BLaER1 treated with 17β-estradiol and CSF1 and Interleukin-3, amounts not matched to agents 10 nM and 100 nM (cell line): ENCODE measurements around the gene KIF1A.

Source experiments
- H3K27ac ChIP-seq, 11 experiments: shearing (Covaris generic); formaldehyde crosslinking; 2 replicates each; pipeline ENCODE4 v1.8.1; 2022
- H3K27me3 ChIP-seq, 11 experiments: shearing (Covaris generic); formaldehyde crosslinking; 2 replicates each; pipeline ENCODE4 v1.8.1; 2022
- H3K36me3 ChIP-seq, 11 experiments: shearing (Covaris generic); formaldehyde crosslinking; 2 replicates each; pipeline ENCODE4 v1.8.1; 2022
- H3K4me1 ChIP-seq, 10 experiments: shearing (Covaris generic); formaldehyde crosslinking; 2 replicates each; pipeline ENCODE4 v1.8.1; 2022
- H3K4me2 ChIP-seq, 11 experiments: shearing (Covaris generic); formaldehyde crosslinking; 2 replicates each; pipeline ENCODE4 v1.8.1; 2022
- H3K4me3 ChIP-seq, 10 experiments: shearing (Covaris generic); formaldehyde crosslinking; 2 replicates each; pipeline ENCODE4 v1.8.1; 2022
- H3K9ac ChIP-seq, 11 experiments: shearing (Covaris generic); formaldehyde crosslinking; 2 replicates each; pipeline ENCODE4 v1.8.1; 2022
- H3K9me3 ChIP-seq, 11 experiments: shearing (Covaris generic); formaldehyde crosslinking; replicated peaks in 1 of 11; 2 replicates each; pipeline ENCODE4 v1.8.1; 2022
- H4K20me1 ChIP-seq, 11 experiments: shearing (Covaris generic); formaldehyde crosslinking; 2 replicates each; pipeline ENCODE4 v1.8.1; 2022
- Cebpa-rat ChIP-seq, 11 experiments: shearing (Covaris generic); IDR thresholded peaks; 2 replicates each; pipeline ENCODE4 v1.8.1; 2022

Gene KIF1A

DNA sequence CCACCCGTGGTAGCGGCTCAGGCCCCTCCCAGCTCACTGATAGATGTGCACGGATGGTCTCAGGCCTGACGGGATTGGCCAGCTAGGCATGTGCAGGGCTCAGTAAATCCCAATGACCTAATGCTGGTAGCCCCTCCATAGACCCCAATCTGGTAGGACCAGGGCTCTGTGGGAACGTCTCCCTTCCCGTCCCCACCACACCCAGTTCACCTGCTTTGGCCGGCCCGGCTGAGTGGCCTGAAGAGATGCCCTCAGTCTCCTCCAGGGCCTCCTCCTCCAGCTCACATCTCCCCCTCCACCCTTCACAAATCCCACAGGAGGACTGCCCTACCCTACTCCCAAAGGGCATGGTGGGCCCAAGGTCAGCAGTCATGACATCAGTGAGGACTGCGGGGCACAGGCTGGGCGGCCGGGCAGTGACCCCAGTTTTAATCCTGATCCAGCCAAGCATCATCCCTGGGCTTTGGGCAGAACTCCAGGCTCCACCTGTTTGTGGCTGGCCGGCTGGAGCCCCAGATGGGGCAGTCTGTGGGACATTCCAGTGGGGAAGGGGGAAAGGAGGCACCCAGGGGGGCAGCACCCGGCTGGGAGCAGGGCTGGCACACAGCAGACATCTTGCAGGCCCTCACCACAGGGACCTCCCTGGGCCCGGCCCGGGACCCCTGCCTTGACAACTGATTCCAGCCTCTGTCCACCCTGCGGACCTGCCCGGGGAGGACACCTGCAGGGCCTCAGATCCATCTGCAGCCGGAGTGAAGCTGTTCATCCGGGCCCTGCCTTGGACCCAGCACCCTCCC is 2.3 kb downstream of the KIF1A start:
- Histone ChIP-seq H3K36me3 (no peaks in the 10 kb centered on the region), H3K27me3 (peaks cover 57 to 77% (median 64%) of the 10 kb centered on the region in 11 experiments), H3K4me1 (peaks cover 4 to 20% (median 14%) of the 10 kb centered on the region in 10 experiments; a peak in 17 of 20 replicates), H3K9ac (no peak overlapping the region), H4K20me1 (peaks cover 0 to 33% (median 14%) of the 10 kb centered on the region in 11 experiments; a peak in 14 of 22 replicates), H3K27ac (no peak overlapping the region), H3K9me3 (peaks cover 19 to 34% (median 30%) of the 10 kb centered on the region in 11 experiments), H3K4me3 (no peak overlapping the region), H3K4me2 (no peak overlapping the region)
- no peak for TF ChIP-seq Cebpa-rat (IDR thresholded peaks at IDR 0.05)

- TF ChIP-seq Cebpa-rat (IDR thresholded peaks at IDR 0.05) = no peak
- Histone ChIP-seq H4K20me1 (peaks cover 0 to 33% (median 14%) of the 10 kb centered on the region in 11 experiments; a peak in 14 of 22 replicates), H3K27me3 (peaks cover 49 to 68% (median 56%) of the 10 kb centered on the region in 11 experiments), H3K27ac (no peak overlapping the region), H3K4me3 (no peak overlapping the region), H3K4me1 (peaks cover 4 to 20% (median 14%) of the 10 kb centered on the region in 10 experiments; a peak in 17 of 20 replicates), H3K36me3 (no peaks in the 10 kb centered on the region), H3K9me3 (peaks cover 22 to 37% (median 34%) of the 10 kb centered on the region in 11 experiments), H3K4me2 (no peak overlapping the region), H3K9ac (no peak overlapping the region)
Measured at GRCh38 chr2:240816584-240817495, 3.2 kb downstream of the KIF1A start.

GRCh38 chr2:240815761-240816583 is 4.0 kb downstream of the KIF1A start:
- H3K4me2 ChIP-seq = no peak overlapping the region
- H3K27me3 ChIP-seq = peaks cover 40 to 59% (median 47%) of the 10 kb centered on the region in 11 experiments
- no peak overlapping the region for H3K4me3 ChIP-seq
- no peak overlapping the region for H3K9ac ChIP-seq
- no peak for TF ChIP-seq Cebpa-rat (IDR thresholded peaks at IDR 0.05)
- no peak overlapping the region for H3K27ac ChIP-seq
- H3K4me1 ChIP-seq = peaks cover 3 to 11% (median 9%) of the 10 kb centered on the region in 10 experiments; a peak in 17 of 20 replicates
- peaks cover 0 to 33% (median 12%) of the 10 kb centered on the region in 11 experiments; a peak in 14 of 22 replicates for H4K20me1 ChIP-seq
- H3K9me3 ChIP-seq = peaks cover 28 to 42% (median 40%) of the 10 kb centered on the region in 11 experiments
- H3K36me3 ChIP-seq = no peaks in the 10 kb centered on the region

DNA sequence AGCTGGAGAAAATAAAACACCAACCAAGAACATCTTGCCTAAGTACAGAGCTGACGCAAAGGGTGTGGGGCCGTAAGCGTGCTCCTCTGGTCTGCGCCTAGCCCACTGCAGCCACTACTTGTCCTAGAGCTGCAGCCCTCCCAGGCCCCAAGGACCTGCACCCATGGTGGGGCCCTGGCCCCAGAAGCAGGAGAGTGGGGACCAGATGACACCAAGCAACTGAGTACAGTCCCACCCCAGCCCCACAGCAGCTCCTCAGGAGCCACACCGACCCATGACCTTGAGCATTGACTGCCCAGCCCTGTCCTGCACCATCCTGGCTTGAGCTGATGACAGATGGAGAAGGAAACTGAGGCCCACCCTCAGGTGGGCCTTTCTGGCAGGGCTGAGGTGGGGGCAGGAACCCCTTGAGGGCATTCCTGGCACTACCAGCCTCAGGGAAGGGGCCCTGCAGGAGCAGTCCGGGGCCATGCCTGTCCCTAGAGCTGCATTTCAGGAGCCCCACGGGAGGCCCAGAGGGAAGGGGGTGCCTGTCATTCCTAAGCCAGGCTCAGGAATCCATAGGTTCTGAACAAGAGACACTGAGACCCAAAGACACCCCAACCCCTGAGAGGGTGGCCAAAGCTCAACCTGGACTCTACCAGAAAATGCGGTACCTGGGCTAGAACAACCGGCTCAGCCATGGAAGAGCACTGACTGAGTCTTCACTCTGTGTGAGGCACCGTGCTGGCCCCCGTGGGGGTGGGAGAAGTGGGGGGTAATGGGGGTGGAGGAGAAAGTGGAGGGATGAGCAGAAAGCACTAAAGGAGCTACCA is 4.9 kb downstream of the KIF1A start:
- Histone ChIP-seq H3K27me3 (peaks cover 32 to 51% (median 39%) of the 10 kb centered on the region in 11 experiments), H3K9ac (no peak overlapping the region), H3K27ac (no peak overlapping the region), H3K4me3 (no peak overlapping the region), H3K4me1 (peaks cover 0 to 7% (median 6%) of the 10 kb centered on the region in 10 experiments; a peak in 10 of 20 replicates), H3K36me3 (no peaks in the 10 kb centered on the region), H4K20me1 (peaks cover 0 to 32% (median 9%) of the 10 kb centered on the region in 11 experiments; a peak in 13 of 22 replicates), H3K9me3 (peaks cover 28 to 42% (median 40%) of the 10 kb centered on the region in 11 experiments), H3K4me2 (no peak overlapping the region)
- TF ChIP-seq Cebpa-rat (IDR thresholded peaks at IDR 0.05) = no peak

- no peak for TF ChIP-seq Cebpa-rat (IDR thresholded peaks at IDR 0.05)
- Histone ChIP-seq H3K4me2 (no peak overlapping the region), H3K9ac (no peak overlapping the region), H3K9me3 (peaks cover 28 to 42% (median 40%) of the 10 kb centered on the region in 11 experiments), H3K36me3 (no peaks in the 10 kb centered on the region), H4K20me1 (peaks cover 0 to 23% (median 2%) of the 10 kb centered on the region in 11 experiments; a peak in 10 of 22 replicates), H3K4me3 (no peak overlapping the region), H3K27me3 (peaks cover 23 to 42% (median 30%) of the 10 kb centered on the region in 11 experiments), H3K27ac (no peak overlapping the region), H3K4me1 (no peaks in the 10 kb centered on the region; a peak in 1 of 20 replicates)
Measured at GRCh38 chr2:240814280-240814679, 5.7 kb downstream of the KIF1A start.

DNA sequence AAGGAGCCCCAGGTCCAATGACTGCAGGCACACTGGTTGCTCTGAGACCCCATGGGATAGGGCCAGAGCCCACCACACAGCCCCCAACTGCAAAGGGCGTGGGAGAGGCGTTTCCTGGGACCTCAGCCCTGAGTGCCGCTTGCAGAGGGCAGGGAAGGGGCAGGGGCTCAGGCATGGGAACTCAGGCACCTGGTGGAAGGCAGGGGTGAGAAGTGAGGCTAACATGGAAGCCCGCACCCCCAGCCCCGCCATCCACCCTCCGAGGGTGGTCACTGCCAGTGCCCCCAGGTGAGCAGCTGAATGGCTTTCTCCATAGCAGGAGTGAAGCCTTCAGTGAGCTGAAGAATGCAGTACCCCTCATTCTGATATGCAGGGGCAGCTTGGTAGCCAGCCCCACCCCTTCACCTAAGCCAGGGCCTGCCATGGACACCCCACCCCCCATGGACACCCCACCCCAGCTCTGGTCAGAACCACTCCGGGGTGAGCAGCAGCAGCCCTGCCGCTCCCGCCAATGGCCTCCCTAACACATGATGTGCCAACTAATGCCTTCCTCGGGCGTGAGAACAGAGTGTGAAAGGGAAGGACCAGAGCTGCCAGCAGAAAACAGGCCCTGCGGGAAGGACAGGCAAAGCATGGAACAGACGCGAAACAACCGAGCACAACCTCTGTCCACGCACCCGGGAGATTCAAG is 6.6 kb downstream of the KIF1A start:
- Histone ChIP-seq H3K9ac (no peak overlapping the region), H3K27ac (no peak overlapping the region), H3K4me3 (no peak overlapping the region), H3K9me3 (peaks cover 28 to 42% (median 40%) of the 10 kb centered on the region in 11 experiments), H3K27me3 (peaks cover 14 to 33% (median 21%) of the 10 kb centered on the region in 11 experiments), H3K4me1 (no peaks in the 10 kb centered on the region), H3K4me2 (no peak overlapping the region), H3K36me3 (no peaks in the 10 kb centered on the region), H4K20me1 (peaks cover 0 to 17% (median 0%) of the 10 kb centered on the region in 11 experiments; a peak in 8 of 22 replicates)
- no peak for TF ChIP-seq Cebpa-rat (IDR thresholded peaks at IDR 0.05)

GRCh38 chr2:240812721-240813120 is 7.3 kb downstream of the KIF1A start:
- TF ChIP-seq Cebpa-rat (IDR thresholded peaks at IDR 0.05) = no peak
- peaks cover 0 to 10% (median 0%) of the 10 kb centered on the region in 11 experiments; a peak in 2 of 22 replicates for H4K20me1 ChIP-seq

More at GRCh38 chr2:240812721-240813120, 7.3 kb downstream of the KIF1A start:
- Histone ChIP-seq H3K4me3 (peak overlapping the region in 1 of 10 experiments; percentile 12; a peak in 1 of 20 replicates), H3K4me2 (no peak overlapping the region), H3K27me3 (peaks cover 8 to 27% (median 14%) of the 10 kb centered on the region in 11 experiments), H3K36me3 (no peaks in the 10 kb centered on the region), H3K27ac (no peak overlapping the region), H3K9me3 (peaks cover 28 to 42% (median 40%) of the 10 kb centered on the region in 11 experiments), H3K4me1 (no peaks in the 10 kb centered on the region), H3K9ac (no peak overlapping the region)
